ENCODE measurements around the gene RAPGEF5. TPM values are rescaled to one million over a fixed set of nuclear protein-coding genes. Genes with fewer than 3 reads are reported as not detected.

RAPGEF5 gene
- total and polyA plus RNA-seq, 10 donors = 10.2 to 335 (median 184) TPM

DNA sequence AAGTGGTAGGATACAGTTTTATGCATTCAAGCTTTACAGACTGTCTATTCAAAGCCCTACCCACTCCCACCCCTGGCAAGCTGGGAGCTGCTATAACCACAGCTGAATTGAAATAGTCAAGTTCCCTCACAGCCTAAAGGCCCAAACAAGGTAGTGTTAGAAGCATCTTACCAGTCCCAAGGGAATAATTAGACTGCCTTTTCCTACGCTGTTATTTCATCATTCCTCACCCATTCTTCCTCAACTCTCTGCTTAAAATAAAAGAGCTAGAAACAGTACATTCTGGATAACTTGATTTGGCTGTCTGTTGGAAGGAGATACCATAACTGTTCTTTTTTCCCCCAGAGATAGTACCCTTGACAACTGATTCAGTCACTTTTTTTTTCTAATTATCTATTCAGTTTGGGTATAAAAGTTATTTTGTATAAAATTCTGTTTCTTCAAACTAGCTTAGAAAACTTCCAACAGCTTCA lies 54.0 kb downstream of the RAPGEF5 start:
- peaks cover 0 to 21% (median 4%) of the 10 kb centered on the region in 6 donors for H3K36me3 ChIP-seq
- no peak overlapping the region for H3K4me3 ChIP-seq
- WGBS, 5 donors = 59 to 86% (median 78%) methylated on average over 1 of the region's 1 CpG
- H3K4me1 ChIP-seq = no peaks in the 10 kb centered on the region
- no peak for DNase-seq
- no peak for TF ChIP-seq POLR2AphosphoS5 (IDR thresholded peaks at IDR 0.05)
- TF ChIP-seq CTCF (IDR thresholded peaks at IDR 0.05 in 8 of 11, conservative IDR thresholded peaks at IDR 0.05 in 3 of 11) = no peak
- no peak for TF ChIP-seq POLR2A (IDR thresholded peaks at IDR 0.05)
- no peak overlapping the region for H3K27ac ChIP-seq
- H3K27me3 ChIP-seq (replicated peaks in 1 of 7) = no peaks in the 10 kb centered on the region
- H3K9me3 ChIP-seq = peaks cover 0 to 9% (median 2%) of the 10 kb centered on the region in 8 donors
- intact Hi-C loops (cut with DNase I; ENCODE audit: low total_unique reads) = no loop called here

DNA sequence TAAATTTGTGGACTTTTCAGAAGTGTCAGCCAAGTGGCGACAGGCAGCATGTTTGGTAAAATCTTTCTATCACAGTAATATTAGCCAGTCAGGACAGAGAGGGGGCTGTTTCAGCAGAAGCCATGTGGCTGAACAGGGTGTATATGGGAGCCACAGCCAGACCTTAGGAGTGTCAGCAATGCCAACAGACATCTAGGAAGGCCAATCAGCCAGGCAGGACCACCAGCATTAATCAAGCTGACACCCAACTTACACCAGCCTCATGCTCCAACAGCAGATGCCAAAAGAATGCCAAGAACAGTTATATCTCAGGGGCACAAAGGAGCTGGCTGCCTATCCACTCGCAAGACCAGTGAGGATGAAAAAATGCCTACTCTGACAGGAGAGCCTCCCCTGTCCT lies 54.8 kb downstream of the RAPGEF5 start:
- Histone ChIP-seq H3K4me3 (no peak overlapping the region), H3K9me3 (peaks cover 0 to 9% (median under 1%) of the 10 kb centered on the region in 8 donors), H3K36me3 (peaks cover 0 to 13% (median under 1%) of the 10 kb centered on the region in 6 donors), H3K4me1 (no peaks in the 10 kb centered on the region), H3K27ac (no peak overlapping the region), H3K27me3 (replicated peaks in 1 of 7) (no peaks in the 10 kb centered on the region)
- DNase-seq = no peak
- intact Hi-C loops (cut with DNase I; ENCODE audit: low total_unique reads) = no loop called here
- WGBS, 5 donors = 85 to 100% (median 94%) methylated on average over 2 of the region's 2 CpGs
- TF ChIP-seq CTCF (IDR thresholded peaks at IDR 0.05 in 8 of 11, conservative IDR thresholded peaks at IDR 0.05 in 3 of 11) = no peak
- no peak for TF ChIP-seq POLR2AphosphoS5 (IDR thresholded peaks at IDR 0.05)
- no peak for TF ChIP-seq POLR2A (IDR thresholded peaks at IDR 0.05)

- Histone ChIP-seq H3K27ac (no peak overlapping the region), H3K27me3 (replicated peaks in 1 of 7) (no peaks in the 10 kb centered on the region), H3K4me3 (no peak overlapping the region), H3K9me3 (peaks cover 0 to 5% (median 0%) of the 10 kb centered on the region in 8 donors), H3K36me3 (peaks cover 0 to 9% (median 0%) of the 10 kb centered on the region in 6 donors), H3K4me1 (no peaks in the 10 kb centered on the region)
- no peak for DNase-seq
- no peak for TF ChIP-seq CTCF (IDR thresholded peaks at IDR 0.05 in 8 of 11, conservative IDR thresholded peaks at IDR 0.05 in 3 of 11)
- WGBS, 5 donors = 78 to 90% (median 84%) methylated on average over 6 of the region's 6 CpGs
- intact Hi-C loops (cut with DNase I; ENCODE audit: low total_unique reads) = no loop called here
Measured at GRCh38 chr7:22301790-22302189, 55.2 kb downstream of the RAPGEF5 start.

DNA sequence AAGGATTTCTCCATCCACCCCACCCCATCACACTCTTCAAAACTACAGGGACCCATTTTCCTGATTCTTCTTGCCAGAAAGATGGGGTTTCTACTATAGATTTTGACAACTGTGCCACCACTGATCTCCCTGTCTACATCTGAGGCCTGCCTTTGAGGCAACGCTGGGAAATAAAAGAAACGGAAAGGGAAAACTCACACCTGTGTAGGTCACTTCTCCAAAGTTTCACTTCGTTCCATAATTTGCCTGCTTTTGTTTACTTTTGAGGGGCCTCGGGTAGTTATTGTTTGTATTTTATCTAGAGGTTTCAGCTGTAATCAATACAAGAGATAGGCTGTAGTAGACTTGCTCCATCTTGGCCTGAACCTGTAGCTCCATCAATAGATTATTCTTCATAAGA lies 56.1 kb downstream of the RAPGEF5 start:
- 89 to 94% (median 93%) methylated on average over 4 of the region's 4 CpGs for WGBS, 5 donors
- TF ChIP-seq POLR2A (IDR thresholded peaks at IDR 0.05) = no peak
- no peak for TF ChIP-seq POLR2AphosphoS5 (IDR thresholded peaks at IDR 0.05)
- TF ChIP-seq CTCF (IDR thresholded peaks at IDR 0.05 in 8 of 11, conservative IDR thresholded peaks at IDR 0.05 in 3 of 11) = no peak
- no peak for DNase-seq
- H3K36me3 ChIP-seq = peaks cover 0 to under 1% (median 0%) of the 10 kb centered on the region in 6 donors
- H3K27ac ChIP-seq = no peak overlapping the region
- no peak overlapping the region for H3K4me3 ChIP-seq
- peaks cover 0 to 4% (median 0%) of the 10 kb centered on the region in 8 donors for H3K9me3 ChIP-seq
- H3K4me1 ChIP-seq = no peaks in the 10 kb centered on the region
- intact Hi-C loops (cut with DNase I; ENCODE audit: low total_unique reads) = no loop called here
- no peaks in the 10 kb centered on the region for H3K27me3 ChIP-seq (replicated peaks in 1 of 7)
